GM10266 (cell line): ENCODE results near the gene CCDC91.

Source experiments
- DNase-seq: peaks from one replicate; pipeline ENCODE4 v3.0.0; 2012; ENCODE audit errors: extremely low spot score
- TF ChIP-seq, protein P1 (sequence below): IDR thresholded peaks from 2 replicates; pipeline ENCODE4 v1.5.1; 2012; ENCODE audit warnings: mild to moderate bottlenecking, low read depth; ENCODE audit not compliant: control insufficient read depth, insufficient read depth; ENCODE audit errors: missing control alignments

Gene CCDC91

DNA sequence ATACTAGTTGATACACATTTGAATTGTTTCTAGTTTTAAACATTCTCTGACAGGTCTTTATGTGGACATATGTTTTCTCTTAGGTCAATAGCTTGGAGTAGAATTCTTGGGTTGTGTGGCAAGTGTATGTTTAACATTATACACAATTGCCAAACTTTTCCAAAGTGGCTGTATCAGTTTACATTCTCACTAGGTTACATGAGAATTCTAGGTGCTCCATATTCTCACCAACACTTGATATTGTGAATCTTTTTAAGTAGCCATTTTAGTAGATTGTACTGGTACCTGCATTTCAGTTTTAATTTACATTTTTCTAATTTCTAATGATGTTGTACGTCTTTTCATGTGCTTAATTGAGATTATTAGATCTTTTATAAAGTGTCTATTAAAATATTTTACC, 28.6 kb downstream of the CCDC91 start:
- TF ChIP-seq, protein P1, sequence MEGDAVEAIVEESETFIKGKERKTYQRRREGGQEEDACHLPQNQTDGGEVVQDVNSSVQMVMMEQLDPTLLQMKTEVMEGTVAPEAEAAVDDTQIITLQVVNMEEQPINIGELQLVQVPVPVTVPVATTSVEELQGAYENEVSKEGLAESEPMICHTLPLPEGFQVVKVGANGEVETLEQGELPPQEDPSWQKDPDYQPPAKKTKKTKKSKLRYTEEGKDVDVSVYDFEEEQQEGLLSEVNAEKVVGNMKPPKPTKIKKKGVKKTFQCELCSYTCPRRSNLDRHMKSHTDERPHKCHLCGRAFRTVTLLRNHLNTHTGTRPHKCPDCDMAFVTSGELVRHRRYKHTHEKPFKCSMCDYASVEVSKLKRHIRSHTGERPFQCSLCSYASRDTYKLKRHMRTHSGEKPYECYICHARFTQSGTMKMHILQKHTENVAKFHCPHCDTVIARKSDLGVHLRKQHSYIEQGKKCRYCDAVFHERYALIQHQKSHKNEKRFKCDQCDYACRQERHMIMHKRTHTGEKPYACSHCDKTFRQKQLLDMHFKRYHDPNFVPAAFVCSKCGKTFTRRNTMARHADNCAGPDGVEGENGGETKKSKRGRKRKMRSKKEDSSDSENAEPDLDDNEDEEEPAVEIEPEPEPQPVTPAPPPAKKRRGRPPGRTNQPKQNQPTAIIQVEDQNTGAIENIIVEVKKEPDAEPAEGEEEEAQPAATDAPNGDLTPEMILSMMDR, result no peak
- no peak for DNase-seq

DNA sequence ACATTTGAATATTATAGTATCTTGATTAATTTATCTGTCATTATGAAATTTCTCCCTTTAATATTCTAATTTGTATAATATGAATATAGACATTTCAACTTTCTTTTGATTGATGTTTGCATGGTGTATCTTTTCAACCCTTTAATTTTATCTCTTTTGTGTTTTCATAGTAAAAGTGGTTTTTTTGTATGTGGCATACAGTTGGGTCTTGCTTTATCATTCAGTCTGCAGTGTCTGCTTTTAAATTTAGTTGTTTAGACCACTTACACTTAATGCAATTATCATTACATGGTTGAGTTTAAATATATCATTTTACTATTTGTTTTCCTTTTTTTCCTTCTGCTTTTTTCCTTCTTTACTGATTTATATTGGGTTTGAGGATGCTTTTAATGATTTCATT, 29.6 kb downstream of the CCDC91 start:
- TF ChIP-seq, protein P1, result no peak

DNA sequence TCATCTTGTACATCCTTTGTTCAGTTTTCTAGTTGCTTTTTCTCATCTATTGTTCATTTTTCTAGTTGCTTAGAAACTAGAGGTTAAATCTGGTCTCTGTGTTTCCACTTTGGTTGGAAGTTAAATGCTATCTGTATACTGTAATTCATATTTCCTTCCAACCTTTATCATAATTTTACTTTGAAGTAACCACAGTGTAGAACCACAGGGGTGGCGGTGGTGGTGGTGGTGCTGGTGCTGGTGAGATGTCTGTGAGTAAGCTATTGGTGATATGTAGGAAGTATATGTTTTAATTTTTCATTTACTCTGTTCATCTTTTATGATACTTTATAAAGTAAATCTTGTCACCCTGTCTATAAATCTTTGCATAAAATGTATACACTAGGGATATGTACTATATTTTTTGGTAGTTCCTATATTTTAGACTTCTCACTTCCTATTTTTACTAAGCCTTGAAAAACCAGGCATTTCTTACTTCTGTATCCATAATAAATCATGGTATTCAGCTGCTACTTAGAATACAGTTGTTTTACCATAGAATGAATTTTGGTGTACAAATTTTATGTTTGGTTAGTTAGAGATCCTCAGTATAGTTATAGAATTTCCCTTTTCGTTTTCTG, 31.9 kb downstream of the CCDC91 start:
- DNase-seq, result no peak
- TF ChIP-seq, protein P1, result no peak

More for the DNA sequence above, 29.6 kb downstream of the CCDC91 start:
- DNase-seq, result no peak

- TF ChIP-seq, protein P1, result no peak
- DNase-seq, result no peak
Observed at GRCh38 chr12:28223025-28223554, 32.8 kb downstream of the CCDC91 start.

- no peak for DNase-seq
- TF ChIP-seq, protein P1, result no peak
Observed at GRCh38 chr12:28223858-28224257, 33.6 kb downstream of the CCDC91 start.

DNA sequence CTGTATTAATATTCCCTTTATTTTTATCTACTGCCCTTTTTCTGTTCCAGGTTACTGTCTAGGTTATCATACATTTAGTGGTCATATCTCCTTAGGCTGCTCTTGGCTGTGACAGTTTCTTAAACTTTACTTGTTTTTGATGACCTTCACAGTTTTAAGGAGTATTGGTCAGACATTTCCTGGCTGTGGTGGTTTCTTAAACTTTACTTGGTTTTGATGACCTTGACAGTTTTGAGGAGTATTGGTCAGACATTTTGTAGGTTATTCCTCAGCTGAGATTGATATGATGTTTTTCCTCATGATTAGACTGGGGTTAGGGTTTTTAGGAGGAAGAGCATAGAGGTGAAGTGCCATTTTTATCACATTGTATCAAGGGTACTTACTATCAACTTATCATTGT, 36.4 kb downstream of the CCDC91 start:
- TF ChIP-seq, protein P1, result no peak
- no peak for DNase-seq

GRCh38 chr12:28227251-28227650, 37.0 kb downstream of the CCDC91 start:
- TF ChIP-seq, protein P1, result no peak
- no peak for DNase-seq
